ENCODE results near the gene KCNK7.
A peak's percentile ranks its signal among the peaks of the same experiment; 100 is the strongest.
"Not testable (repeated sequence)": the region's sequence is repeated elsewhere in the genome, so short reads cannot be mapped to it uniquely, and the experiment has no call there.

Gene KCNK7

GRCh38 chr11:65641297-65642013, 45.9 kb upstream of the KCNK7 start:
- Histone ChIP-seq H3K79me2 (ENCODE audit: insufficient read depth, low read depth) (no peaks in the 10 kb centered on the region), H3K4me1 (ENCODE audit: low read depth, poor library complexity, severe bottlenecking) (peaks cover 31% of the 10 kb centered on the region), H3K4me3 (IDR thresholded peaks at IDR 0.05; ENCODE audit: insufficient read depth, low read depth, low read length) (no peak overlapping the region), H3K4me2 (no peak overlapping the region), H2AFZ (ENCODE audit: low read depth) (no peak overlapping the region), H3K36me3 (ENCODE audit: insufficient read depth) (no peaks in the 10 kb centered on the region), H4K20me1 (ENCODE audit: insufficient read depth) (no peaks in the 10 kb centered on the region), H3K27ac (no peak overlapping the region), H3K27me3 (ENCODE audit: insufficient read depth, low read depth) (no peaks in the 10 kb centered on the region), H3K9ac (no peak overlapping the region)
- no peak for TF ChIP-seq CTCF (conservative IDR thresholded peaks at IDR 0.05; ENCODE audit: low read depth, low read length)

DNA sequence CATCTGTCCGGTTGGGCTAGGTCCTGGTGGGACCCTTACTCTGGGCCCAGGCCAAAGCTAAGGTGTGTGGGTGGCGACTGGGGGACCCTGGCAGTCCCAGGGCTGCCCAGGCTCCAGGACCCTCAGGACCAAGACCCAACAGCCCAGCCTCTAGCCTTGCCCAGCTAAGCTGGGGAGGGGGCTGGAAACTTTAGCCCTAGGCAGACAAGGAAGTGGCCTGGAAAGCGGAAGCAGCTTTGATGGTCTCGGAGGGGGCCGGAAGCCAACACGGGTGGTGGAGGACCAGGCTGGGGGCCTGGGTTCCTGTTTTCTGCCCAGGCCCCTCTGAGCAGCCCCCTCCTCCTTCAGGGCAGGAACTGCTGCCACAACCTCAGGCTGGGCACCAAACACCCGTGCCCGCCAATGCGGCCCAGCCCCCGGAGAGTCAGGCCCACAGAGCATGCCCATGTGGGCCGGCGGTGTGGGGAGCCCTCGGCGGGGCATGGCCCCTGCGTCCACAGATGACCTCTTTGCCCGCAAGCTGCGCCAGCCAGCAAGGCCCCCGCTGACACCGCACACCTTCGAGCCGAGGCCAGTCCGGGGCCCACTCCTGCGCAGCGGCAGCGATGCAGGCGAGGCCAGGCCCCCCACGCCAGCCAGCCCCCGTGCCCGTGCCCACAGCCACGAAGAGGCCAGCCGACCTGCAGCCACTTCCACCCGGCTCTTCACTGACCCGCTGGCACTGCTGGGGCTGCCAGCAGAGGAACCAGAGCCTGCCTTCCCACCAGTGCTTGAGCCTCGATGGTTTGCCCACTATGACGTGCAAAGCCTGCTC, 45.1 kb upstream of the KCNK7 start:
- Histone ChIP-seq H3K4me2 (no peak overlapping the region), H3K36me3 (ENCODE audit: insufficient read depth) (no peaks in the 10 kb centered on the region), H3K9ac (no peak overlapping the region)

DNA sequence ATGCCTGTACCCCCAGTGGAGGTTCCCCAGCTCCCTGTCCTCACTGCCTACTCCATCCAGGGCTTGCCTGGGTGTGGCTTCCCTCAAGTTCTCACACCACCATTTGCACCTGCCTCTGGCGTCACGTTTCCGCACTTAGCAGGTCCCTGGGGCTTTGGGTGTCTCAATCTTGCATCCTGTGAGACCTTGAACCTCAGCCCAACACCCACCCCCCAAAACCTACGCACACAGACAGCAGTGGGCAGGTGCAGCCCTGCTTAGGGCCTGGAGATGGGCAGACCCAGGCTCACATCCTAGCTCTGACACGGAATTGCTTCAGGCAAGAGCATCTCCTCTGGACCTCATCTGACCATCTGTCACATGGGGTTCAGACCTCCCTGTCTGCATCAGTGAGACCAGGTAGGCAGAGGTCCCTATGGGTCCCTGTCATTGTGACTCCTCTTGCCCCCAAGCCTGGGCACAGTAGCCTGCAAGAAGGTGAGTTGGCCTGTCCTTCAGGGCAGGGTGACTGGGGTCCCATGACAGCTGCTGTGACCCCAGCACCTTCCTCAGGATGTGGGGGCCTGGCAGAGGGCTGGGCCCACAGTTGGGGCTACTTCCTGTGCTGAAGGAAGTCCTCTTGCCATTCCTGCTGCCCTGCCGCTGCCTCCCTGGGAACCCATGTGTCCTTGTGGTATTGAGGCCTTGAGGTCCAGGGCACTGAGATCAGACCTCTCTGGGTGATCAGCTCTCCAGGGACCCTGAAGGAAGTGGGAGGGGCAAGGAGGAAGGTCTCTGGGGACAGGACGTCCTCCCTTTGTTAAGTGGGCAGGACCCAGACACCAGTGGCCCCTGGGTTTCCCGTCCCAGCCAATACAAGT, 44.3 kb upstream of the KCNK7 start:
- H2AFZ ChIP-seq (ENCODE audit: low read depth): no peak overlapping the region
- H3K27ac ChIP-seq: no peak overlapping the region
- H3K9ac ChIP-seq: no peak overlapping the region
- H3K36me3 ChIP-seq (ENCODE audit: insufficient read depth): no peaks in the 10 kb centered on the region
- H3K4me2 ChIP-seq: no peak overlapping the region
- peaks cover 31% of the 10 kb centered on the region for H3K4me1 ChIP-seq (ENCODE audit: low read depth, poor library complexity, severe bottlenecking)
- TF ChIP-seq CTCF (conservative IDR thresholded peaks at IDR 0.05; ENCODE audit: low read depth, low read length): no peak
- H3K4me3 ChIP-seq (IDR thresholded peaks at IDR 0.05; ENCODE audit: insufficient read depth, low read depth, low read length): no peak overlapping the region
- H3K27me3 ChIP-seq (ENCODE audit: insufficient read depth, low read depth): no peaks in the 10 kb centered on the region
- no peaks in the 10 kb centered on the region for H4K20me1 ChIP-seq (ENCODE audit: insufficient read depth)
- no peaks in the 10 kb centered on the region for H3K79me2 ChIP-seq (ENCODE audit: insufficient read depth, low read depth)

More for the DNA sequence above, 45.1 kb upstream of the KCNK7 start:
- Histone ChIP-seq H2AFZ (ENCODE audit: low read depth) (no peak overlapping the region), H3K79me2 (ENCODE audit: insufficient read depth, low read depth) (no peaks in the 10 kb centered on the region), H3K4me1 (ENCODE audit: low read depth, poor library complexity, severe bottlenecking) (peaks cover 31% of the 10 kb centered on the region), H3K4me3 (IDR thresholded peaks at IDR 0.05; ENCODE audit: insufficient read depth, low read depth, low read length) (no peak overlapping the region), H3K27me3 (ENCODE audit: insufficient read depth, low read depth) (no peaks in the 10 kb centered on the region), H3K27ac (no peak overlapping the region), H4K20me1 (ENCODE audit: insufficient read depth) (no peaks in the 10 kb centered on the region)
- no peak for TF ChIP-seq CTCF (conservative IDR thresholded peaks at IDR 0.05; ENCODE audit: low read depth, low read length)

DNA sequence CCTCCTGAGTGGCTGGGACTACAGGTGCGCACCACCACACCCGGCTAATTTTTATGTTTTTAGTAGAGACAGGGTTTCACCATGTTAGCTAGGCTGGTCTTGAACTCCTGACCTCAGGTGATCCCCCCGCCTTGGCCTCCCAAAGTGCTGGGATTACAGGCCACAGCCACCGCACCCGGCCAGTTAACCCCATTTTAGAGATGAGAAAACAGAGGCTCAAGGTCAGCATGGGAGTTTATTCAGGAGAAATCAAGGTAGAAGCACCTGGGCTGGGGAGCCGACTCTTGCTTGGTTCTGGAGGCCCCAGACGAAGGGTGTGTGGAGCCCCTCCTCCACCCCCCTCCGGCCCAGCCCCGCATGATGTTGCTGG, 43.6 kb upstream of the KCNK7 start:
- not testable (repeated sequence) for H3K79me2 ChIP-seq (ENCODE audit: insufficient read depth, low read depth); H3K27me3 ChIP-seq (ENCODE audit: insufficient read depth, low read depth); H3K27ac ChIP-seq; H4K20me1 ChIP-seq (ENCODE audit: insufficient read depth); H3K4me3 ChIP-seq (IDR thresholded peaks at IDR 0.05; ENCODE audit: insufficient read depth, low read depth, low read length); H3K36me3 ChIP-seq (ENCODE audit: insufficient read depth); H3K9ac ChIP-seq; H2AFZ ChIP-seq (ENCODE audit: low read depth)
- Histone ChIP-seq H3K4me2 (peak overlapping the region; percentile 97; the same call in 1 of the 2 replicates), H3K4me1 (ENCODE audit: low read depth, poor library complexity, severe bottlenecking) (peaks cover 29% of the 10 kb centered on the region)
